H1 (cell line): ENCODE results near the gene EPHB6. TPM values are rescaled to one million over a fixed set of nuclear protein-coding genes. Genes with fewer than 3 reads are reported as not detected.

Experiments
- CHD7 ChIP-seq: fragments of 300-600 bp; sonication (generic); IDR thresholded peaks from 2 replicates; pipeline ENCODE4 v1.7.1; 2012; ENCODE audit warnings: low read length, moderate library complexity, mild to moderate bottlenecking, inconsistent platforms; ENCODE audit not compliant: insufficient replicate concordance
- MAX ChIP-seq: IDR thresholded peaks from 2 replicates; pipeline ENCODE4 v1.6.1; 2012; ENCODE audit warnings: inconsistent platforms
- NANOG ChIP-seq: IDR thresholded peaks from 2 replicates; pipeline ENCODE4 v1.6.1; 2011; ENCODE audit warnings: low read length, low read depth, mild to moderate bottlenecking, inconsistent platforms; ENCODE audit not compliant: insufficient read depth, poor library complexity, severe bottlenecking
- SIN3A ChIP-seq, 2 experiments: IDR thresholded peaks in 1 of 2; conservative IDR thresholded peaks in 1 of 2; 2 replicates each; pipeline ENCODE4 v1.6.1; 2011 to 2012; ENCODE audit warnings: low read length in 2 of 2, improper control_type of control experiment in 1 of 2, low read depth in 1 of 2, mild to moderate bottlenecking in 1 of 2
- polyA plus RNA-seq, 7 experiments: library from polyadenylated mRNA; depleted of rRNA in 3 of 7; stranded (reverse) in 5 of 7; unstranded in 2 of 7; fragments of >200 nt in 5 of 7; fragments of 200-250 nt in 2 of 7; gene quantifications; 1 replicate in 5 of 7; 2 replicates in 1 of 7; 4 replicates in 1 of 7; pipeline versions ENCODE4 v1.2.1 to v1.2.3, GENCODE V29; 2011 to 2013; ENCODE audit warnings: missing spikeins in 2 of 7, mixed read lengths in 2 of 7
- total RNA-seq: library from RNA; stranded (reverse); fragmentation: NEBNext Ultra II Directional; extraction: Animal tissue kit (Norgen Biotek cat#: 25700); gene quantifications from 2 replicates; pipeline ENCODE4 v1.2.1, GENCODE V29; 2021

The EPHB6 gene
- total and polyA plus RNA-seq, 2 of the 8 experiments (the other 6 are each of a cell fraction or from before 2014, with no cell fraction given), result 19.7 TPM

GRCh38 chr7:142879060-142879459 lies 24.2 kb downstream of the EPHB6 start (continued):
- TF ChIP-seq NANOG (no peak), SIN3A (conservative IDR thresholded peaks at IDR 0.05 in 1 of 2, IDR thresholded peaks at IDR 0.05 in 1 of 2; ENCODE audit: low read depth in 1 of 2, low read length in 2 of 2) (no peak), CHD7 (no peak), MAX (no peak)
